ENCODE measurements around the gene FBXL19.

The FBXL19 gene

DNA sequence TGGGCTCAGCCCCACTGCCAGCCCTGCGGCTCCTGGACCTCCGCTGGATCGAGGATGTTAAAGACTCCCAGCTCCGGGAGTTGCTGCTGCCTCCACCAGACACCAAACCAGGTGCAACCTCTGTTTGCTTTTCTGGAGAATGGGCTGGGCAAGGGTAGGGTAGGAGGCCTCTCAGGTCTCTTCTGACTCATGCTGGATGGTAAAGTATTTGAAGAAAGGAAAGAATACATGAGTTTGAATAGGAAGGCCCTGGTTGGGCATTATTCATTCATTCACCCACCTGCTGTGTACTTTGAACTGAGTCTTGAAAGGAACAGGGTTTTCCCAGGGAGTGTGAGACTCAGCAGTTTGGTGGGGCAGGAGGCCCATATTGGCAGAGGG, 19.0 kb downstream of the FBXL19 start:
- DNase-seq (ENCODE audit: low read depth in 1 of 2, low spot score in 1 of 2): no peak

- no peak for DNase-seq (ENCODE audit: low read depth in 1 of 2, low spot score in 1 of 2)
Measured at GRCh38 chr16:30944352-30944751, 21.0 kb downstream of the FBXL19 start.

GRCh38 chr16:30946671-30947540, 23.5 kb downstream of the FBXL19 start:
- DNase-seq (ENCODE audit: low read depth in 1 of 2, low spot score in 1 of 2): no peak

DNA sequence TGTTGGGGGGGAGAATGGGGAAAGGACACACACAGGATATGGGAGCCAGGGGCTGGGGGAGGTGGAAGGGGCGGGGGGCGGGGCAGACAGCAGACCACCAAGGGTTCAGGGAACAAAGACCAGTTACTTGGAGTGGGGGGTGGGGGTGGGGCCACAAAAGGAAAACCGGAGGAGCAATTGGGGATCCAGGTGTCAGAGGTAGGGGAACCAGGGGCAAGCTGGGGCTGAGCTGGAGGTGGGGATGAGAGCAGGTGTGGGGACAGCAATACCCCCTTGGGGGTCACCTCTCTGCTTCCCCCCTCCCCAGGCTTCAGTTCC, 24.1 kb downstream of the FBXL19 start:
- DNase-seq (ENCODE audit: low read depth in 1 of 2, low spot score in 1 of 2): no peak

GRCh38 chr16:30947859-30948666, 24.7 kb downstream of the FBXL19 start:
- DNase-seq (ENCODE audit: low read depth in 1 of 2, low spot score in 1 of 2): no peak

DNA sequence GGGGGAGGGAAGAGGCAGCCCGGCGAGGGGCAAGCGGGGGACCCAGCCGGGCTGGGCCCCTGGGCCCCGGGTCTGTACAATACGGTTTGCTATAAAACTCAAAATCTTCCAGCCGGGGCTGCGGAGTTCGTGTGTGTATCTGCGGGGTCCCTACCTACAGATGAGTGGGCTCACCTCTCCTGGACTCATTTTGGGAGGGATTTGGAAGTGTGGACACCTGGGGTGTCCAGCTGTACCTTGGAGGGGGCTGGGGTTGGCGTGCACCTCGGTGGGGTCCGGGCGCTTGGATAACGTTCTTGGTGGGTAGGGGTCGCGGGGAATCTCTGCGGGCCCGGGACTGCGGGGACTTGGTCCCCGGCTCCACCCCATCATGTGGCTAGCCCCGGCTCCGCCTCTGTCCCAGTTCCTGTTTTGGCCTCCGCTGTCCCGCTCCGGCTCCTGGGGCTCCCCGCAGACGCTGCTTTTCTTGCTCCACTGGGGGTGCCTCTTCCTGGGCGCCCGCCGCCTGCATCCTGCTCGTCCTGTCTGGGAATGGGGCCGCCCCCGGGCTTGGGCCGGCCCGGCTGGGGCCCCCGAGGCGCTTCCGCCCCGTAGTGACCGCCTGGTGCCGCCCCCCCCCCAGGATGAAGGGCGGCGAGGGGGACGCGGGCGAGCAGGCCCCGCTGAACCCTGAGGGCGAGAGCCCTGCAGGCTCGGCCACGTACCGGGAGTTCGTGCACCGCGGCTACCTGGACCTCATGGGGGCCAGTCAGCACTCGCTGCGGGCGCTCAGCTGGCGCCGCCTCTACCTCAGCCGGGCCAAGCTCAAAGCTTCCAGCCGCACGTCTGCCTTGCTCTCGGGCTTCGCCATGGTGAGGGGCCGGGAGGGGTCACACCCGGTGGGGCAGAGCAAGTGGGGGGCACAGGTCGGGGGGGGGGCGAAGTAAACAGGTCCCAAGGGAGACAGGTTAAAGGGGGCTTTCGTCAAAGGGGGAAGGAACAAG, 25.6 kb downstream of the FBXL19 start, which contains the start of gene ORAI3:
ORAI3 (plus strand) TSS at position 402 of the 983 bp plus-strand sequence; CDS start at position 624, 222 bp downstream.
- DNase-seq (ENCODE audit: low read depth in 1 of 2, low spot score in 1 of 2): no peak

- DNase-seq (ENCODE audit: low read depth in 1 of 2, low spot score in 1 of 2): no peak
Measured at GRCh38 chr16:30949650-30950515, 26.5 kb downstream of the FBXL19 start.

- DNase-seq (ENCODE audit: low read depth in 1 of 2, low spot score in 1 of 2): no peak
Measured at GRCh38 chr16:30950516-30951065, 27.2 kb downstream of the FBXL19 start.

GRCh38 chr16:30951193-30951592, 27.8 kb downstream of the FBXL19 start:
- no peak for DNase-seq (ENCODE audit: low read depth in 1 of 2, low spot score in 1 of 2)

DNA sequence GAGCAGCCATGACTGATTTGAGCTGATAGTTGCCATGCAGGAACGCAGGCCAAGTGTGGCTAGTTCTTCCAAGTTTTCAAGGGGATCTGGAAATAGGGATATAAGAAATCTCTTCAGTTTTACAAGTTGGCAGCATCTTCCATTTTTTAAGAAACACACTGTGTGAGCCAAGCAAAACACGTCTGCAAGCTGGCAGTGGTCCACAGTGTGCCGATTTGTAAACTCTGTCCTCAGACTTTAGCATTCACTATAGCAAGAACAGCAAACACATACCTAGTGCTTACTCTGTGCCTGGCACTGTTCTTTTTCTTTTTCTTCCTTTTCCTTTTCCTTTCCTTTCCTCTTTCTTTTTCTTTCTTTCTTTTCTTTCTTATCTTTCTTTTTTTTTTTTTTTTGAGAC, 28.4 kb downstream of the FBXL19 start:
- no peak for DNase-seq (ENCODE audit: low read depth in 1 of 2, low spot score in 1 of 2)

DNA sequence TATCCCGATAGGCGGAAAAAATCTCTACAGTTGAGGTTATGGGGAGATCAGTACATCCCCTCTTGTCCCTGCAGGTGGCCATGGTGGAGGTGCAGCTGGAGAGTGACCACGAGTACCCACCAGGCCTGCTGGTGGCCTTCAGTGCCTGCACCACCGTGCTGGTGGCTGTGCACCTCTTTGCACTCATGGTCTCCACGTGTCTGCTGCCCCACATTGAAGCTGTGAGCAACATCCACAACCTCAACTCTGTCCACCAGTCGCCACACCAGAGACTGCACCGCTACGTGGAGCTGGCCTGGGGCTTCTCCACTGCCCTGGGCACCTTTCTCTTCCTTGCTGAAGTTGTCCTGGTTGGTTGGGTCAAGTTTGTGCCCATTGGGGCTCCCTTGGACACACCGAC, 29.7 kb downstream of the FBXL19 start:
- DNase-seq (ENCODE audit: low read depth in 1 of 2, low spot score in 1 of 2): no peak

DNA sequence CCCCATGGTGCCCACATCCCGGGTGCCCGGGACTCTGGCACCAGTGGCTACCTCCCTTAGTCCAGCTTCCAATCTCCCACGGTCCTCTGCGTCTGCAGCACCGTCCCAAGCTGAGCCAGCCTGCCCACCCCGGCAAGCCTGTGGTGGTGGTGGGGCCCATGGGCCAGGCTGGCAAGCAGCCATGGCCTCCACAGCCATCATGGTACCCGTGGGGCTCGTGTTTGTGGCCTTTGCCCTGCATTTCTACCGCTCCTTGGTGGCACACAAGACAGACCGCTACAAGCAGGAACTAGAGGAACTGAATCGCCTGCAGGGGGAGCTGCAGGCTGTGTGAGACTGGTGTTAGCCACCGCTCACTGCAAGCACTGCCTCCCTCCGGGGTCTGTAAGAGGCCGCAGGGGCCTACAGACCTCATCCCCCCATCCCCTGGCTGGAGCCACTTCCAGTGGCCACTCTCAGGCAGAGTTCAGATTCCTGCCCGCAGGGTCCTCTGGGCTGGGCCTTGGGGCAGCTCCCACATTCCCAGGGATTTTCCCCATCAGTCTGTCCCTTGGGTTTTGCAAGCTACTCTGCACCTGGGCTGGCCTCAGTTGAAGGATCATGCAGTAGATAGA, 30.2 kb downstream of the FBXL19 start:
- DNase-seq (ENCODE audit: low read depth in 1 of 2, low spot score in 1 of 2): peak in 1 of 2 donors; percentile 40

DNA sequence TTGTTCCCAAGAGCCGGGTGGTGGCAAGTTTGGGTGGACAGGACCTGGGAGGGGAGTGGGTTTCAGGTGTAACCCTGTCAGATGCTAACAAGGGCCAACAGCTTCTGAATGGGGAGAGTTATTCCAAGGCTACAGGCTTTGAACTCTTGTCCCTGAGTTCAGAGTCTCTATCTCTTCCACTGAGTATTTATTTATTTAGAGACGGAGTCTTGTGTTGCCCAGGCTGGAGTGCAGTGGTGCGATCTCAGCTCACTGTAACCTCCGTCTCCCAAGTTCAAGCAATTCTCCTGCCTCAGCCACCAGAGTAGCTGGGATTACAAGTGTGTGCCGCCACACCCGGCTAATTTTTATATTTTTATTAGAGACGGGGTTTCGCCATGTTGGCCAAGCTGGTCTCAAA, 31.6 kb downstream of the FBXL19 start:
- no peak for DNase-seq (ENCODE audit: low read depth in 1 of 2, low spot score in 1 of 2)

- peak; percentile 77 to 83 for DNase-seq (ENCODE audit: low read depth in 1 of 2, low spot score in 1 of 2)
Measured at GRCh38 chr16:30956601-30957455, 33.5 kb downstream of the FBXL19 start.

GRCh38 chr16:30957456-30958174, 34.2 kb downstream of the FBXL19 start, which contains the start of gene SETD1A:
SETD1A (plus strand) TSS chr16:30957754; CDS start chr16:30958732, 978 bp downstream.
- peak; percentile 92 to 96 for DNase-seq (ENCODE audit: low read depth in 1 of 2, low spot score in 1 of 2)

DNA sequence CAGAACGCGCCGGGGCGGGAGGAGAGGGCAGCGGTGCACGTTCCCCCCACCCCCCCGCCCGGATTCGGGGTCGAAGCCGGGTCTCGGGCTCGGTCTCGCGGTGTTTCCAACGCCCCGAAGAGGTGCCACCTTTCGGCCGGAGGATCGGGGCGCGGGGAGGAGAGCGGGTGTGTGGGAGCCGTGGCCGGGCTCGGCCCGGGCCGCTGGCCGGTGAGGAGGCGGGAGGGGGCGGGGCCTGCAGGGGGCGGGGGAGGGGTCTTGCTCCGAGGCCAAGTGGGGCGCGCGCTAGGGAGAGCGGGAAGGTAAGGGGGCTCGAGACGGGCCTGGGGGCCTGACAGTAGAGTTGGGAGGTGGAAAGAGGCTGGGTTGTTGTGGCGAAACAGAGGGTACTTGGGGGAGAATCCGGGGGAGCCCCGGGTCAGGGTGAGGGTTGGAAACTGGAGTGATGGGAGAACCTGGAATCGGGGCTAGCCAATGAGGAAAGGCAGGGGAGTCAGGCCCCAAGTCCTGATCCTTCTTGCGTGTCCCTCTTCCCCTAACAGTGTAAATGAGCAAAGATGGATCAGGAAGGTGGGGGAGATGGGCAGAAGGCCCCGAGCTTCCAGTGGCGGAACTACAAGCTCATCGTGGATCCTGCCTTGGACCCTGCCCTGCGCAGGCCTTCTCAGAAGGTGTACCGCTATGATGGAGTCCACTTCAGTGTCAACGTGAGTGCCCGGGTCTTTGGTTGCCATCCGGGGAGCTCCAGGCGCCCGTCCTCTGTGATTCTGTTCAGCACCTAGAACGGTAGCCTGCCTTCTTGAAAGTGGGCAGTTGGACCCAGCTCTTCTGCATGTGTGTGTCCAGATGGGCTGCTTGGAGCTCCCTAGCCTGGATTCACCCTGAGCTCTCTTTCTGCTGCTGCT, 35.1 kb downstream of the FBXL19 start:
- DNase-seq (ENCODE audit: low read depth in 1 of 2, low spot score in 1 of 2): no peak

- DNase-seq (ENCODE audit: low read depth in 1 of 2, low spot score in 1 of 2): no peak
Measured at GRCh38 chr16:30961384-30961783, 38.0 kb downstream of the FBXL19 start.

Measured in activated T-helper 1 cell treated with anti-CD3 and anti-CD28 coated beads, Interleukin-2, amount 50 U/mL, for 16 hours (primary cell).